ENCODE data around the gene FBF1. TPM values are rescaled to one million over a fixed set of nuclear protein-coding genes. Genes with fewer than 3 reads are reported as not detected.
"Not testable (repeated sequence)": the region's sequence is repeated elsewhere in the genome, so short reads cannot be mapped to it uniquely, and the experiment has no call there.

FBF1 gene
- total RNA-seq, 1 experiment from 2014 or later = 22.8 TPM

DNA sequence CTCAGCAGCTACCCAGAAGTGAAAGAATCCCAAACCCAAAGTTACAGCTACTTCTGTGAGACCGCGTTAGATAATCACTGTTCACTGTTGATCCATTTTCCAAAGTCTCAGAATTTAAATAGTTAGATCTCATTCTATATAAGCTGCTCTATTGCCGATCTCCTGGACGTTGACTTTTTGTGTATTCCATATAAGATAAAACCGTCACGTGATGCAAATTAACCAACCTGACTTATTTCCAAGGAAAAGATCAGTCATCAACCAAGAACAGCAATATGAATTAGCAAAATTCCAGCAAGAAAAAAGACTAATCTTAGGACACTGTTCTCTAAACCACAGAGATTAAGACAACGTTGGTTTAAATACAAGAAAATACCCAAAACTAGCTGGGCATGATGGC is 29.8 kb upstream of the FBF1 start:
- no peak overlapping the region for H2AFZ ChIP-seq (ENCODE audit: low read depth, low read length, poor library complexity, severe bottlenecking)
- 0 out of 2 replicates have a peak, but pooled peaks cover 5% of the 10 kb centered on the region for H3K79me2 ChIP-seq (ENCODE audit: insufficient read depth, low read length)
- POLR2A ChIA-PET = interaction anchor here (0.8 kb wide), 1 partner anchor 9 kb away, joined by 6 read pairs; no protein-coding TSS in a partner anchor
- no peak overlapping the region for H3K9ac ChIP-seq (ENCODE audit: low read length)
- H3K27ac ChIP-seq (ENCODE audit: low read depth, low read length) = no peak overlapping the region
- DNase-seq (ENCODE audit: low read depth, low spot score) (no peak), ATAC-seq (no peak)
- H4K20me1 ChIP-seq (ENCODE audit: insufficient read depth) = no peaks in the 10 kb centered on the region
- peaks cover 0 to 2% of the 10 kb centered on the region in 2 experiments; a peak in 2 of 4 replicates for H3K36me3 ChIP-seq (ENCODE audit: control insufficient read depth in 1 of 2, insufficient read depth in 2 of 2, low read length in 2 of 2)
- no peaks in the 10 kb centered on the region for H3K27me3 ChIP-seq (ENCODE audit: insufficient read depth, low read length)
- no TSS peak for BruUV-seq (replicated peaks)
- no peak overlapping the region for H3K4me2 ChIP-seq (ENCODE audit: low read length)
- no peaks in the 10 kb centered on the region for H3K9me3 ChIP-seq (ENCODE audit: control insufficient read depth in 1 of 2, insufficient read depth in 1 of 2, low read depth in 1 of 2, low read length in 2 of 2)
- H3K4me1 ChIP-seq (ENCODE audit: control insufficient read depth in 1 of 2, insufficient read depth in 2 of 2, low read length in 2 of 2) = no peaks in the 10 kb centered on the region
- RAD21 ChIA-PET (ENCODE audit: low non-redundant PET in 1 of 2, low total read pairs in 2 of 2, uncharacterized antibody in 2 of 2, unreplicated experiment in 2 of 2) = no interaction called here
- intact Hi-C loops (cut with micrococcal nuclease) = no loop called here
- CTCF ChIA-PET = no interaction called here
- TF ChIP-seq, protein P1, sequence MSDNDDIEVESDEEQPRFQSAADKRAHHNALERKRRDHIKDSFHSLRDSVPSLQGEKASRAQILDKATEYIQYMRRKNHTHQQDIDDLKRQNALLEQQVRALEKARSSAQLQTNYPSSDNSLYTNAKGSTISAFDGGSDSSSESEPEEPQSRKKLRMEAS (IDR thresholded peaks at IDR 0.05) = no peak
- no peak for TF ChIP-seq JUND (IDR thresholded peaks at IDR 0.05)
- no peak for TF ChIP-seq RAD21 (IDR thresholded peaks at IDR 0.05; ENCODE audit: low read depth)
- TF ChIP-seq CEBPB (IDR thresholded peaks at IDR 0.05; ENCODE audit: low read depth) = no peak
- TF ChIP-seq TCF7L2 (IDR thresholded peaks at IDR 0.05; ENCODE audit: borderline replicate concordance, extremely low read depth, insufficient read depth, insufficient read length) = no peak
- TF ChIP-seq FOSL1 (IDR thresholded peaks at IDR 0.05; ENCODE audit: low read depth) = no peak
- TF ChIP-seq, protein P2, sequence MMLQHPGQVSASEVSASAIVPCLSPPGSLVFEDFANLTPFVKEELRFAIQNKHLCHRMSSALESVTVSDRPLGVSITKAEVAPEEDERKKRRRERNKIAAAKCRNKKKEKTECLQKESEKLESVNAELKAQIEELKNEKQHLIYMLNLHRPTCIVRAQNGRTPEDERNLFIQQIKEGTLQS (IDR thresholded peaks at IDR 0.05) = no peak
- no peak for TF ChIP-seq EZH2 (IDR thresholded peaks at IDR 0.05)
- no peaks in the 10 kb centered on the region for H3K9me2 ChIP-seq (ENCODE audit: insufficient read depth)
- no peak overlapping the region for H3K4me3 ChIP-seq (replicated peaks in 1 of 2; ENCODE audit: low read depth in 1 of 2, low read length in 2 of 2)

DNA sequence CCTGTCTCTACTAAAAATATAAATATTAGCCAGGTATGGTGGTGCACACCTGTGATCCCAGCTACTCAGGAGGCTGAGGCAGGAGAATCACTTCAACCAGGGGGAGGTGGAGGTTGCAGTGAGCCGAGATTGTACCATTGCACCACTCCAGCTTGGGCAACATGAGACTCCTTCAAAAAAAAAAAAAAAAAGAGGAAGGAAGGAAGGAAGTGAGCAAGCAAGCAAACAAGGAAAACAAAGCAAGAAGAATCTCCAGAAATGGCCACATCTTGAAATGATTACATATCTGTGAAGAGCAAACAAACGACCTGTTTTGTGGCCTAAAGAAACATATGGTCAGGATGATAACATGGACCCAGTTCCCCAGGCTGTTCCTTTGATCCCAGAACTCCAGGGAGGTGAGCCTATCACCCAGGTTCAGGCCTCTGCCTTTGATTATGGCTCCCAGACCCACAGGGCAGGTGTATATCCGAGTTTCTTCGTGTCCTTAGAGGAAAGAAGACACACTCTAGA is 29.2 kb upstream of the FBF1 start:
- ChIA-PET POLR2A (no interaction called here), RAD21 (ENCODE audit: low non-redundant PET in 1 of 2, low total read pairs in 2 of 2, uncharacterized antibody in 2 of 2, unreplicated experiment in 2 of 2) (no interaction called here), CTCF (no interaction called here)
- H3K36me3 ChIP-seq (ENCODE audit: control insufficient read depth in 1 of 2, insufficient read depth in 2 of 2, low read length in 2 of 2) = peaks cover 0 to 2% of the 10 kb centered on the region in 2 experiments; a peak in 2 of 4 replicates
- H3K9me3 ChIP-seq (ENCODE audit: control insufficient read depth in 1 of 2, insufficient read depth in 1 of 2, low read depth in 1 of 2, low read length in 2 of 2) = no peaks in the 10 kb centered on the region
- H4K20me1 ChIP-seq (ENCODE audit: insufficient read depth) = no peaks in the 10 kb centered on the region
- no TSS peak for BruUV-seq (replicated peaks)
- ATAC-seq (no peak), DNase-seq (ENCODE audit: low read depth, low spot score) (no peak)
- H2AFZ ChIP-seq (ENCODE audit: low read depth, low read length, poor library complexity, severe bottlenecking) = no peak overlapping the region
- 0 out of 2 replicates have a peak, but pooled peaks cover 5% of the 10 kb centered on the region for H3K79me2 ChIP-seq (ENCODE audit: insufficient read depth, low read length)
- no peak overlapping the region for H3K4me3 ChIP-seq (replicated peaks in 1 of 2; ENCODE audit: low read depth in 1 of 2, low read length in 2 of 2)
- H3K27ac ChIP-seq (ENCODE audit: low read depth, low read length) = no peak overlapping the region
- H3K4me2 ChIP-seq (ENCODE audit: low read length) = no peak overlapping the region
- no peaks in the 10 kb centered on the region for H3K9me2 ChIP-seq (ENCODE audit: insufficient read depth)
- H3K9ac ChIP-seq (ENCODE audit: low read length) = no peak overlapping the region
- intact Hi-C loops (cut with micrococcal nuclease) = no loop called here
- TF ChIP-seq, protein P1 (IDR thresholded peaks at IDR 0.05) = no peak
- no peak for TF ChIP-seq YY1 (IDR thresholded peaks at IDR 0.05; ENCODE audit: extremely low read depth, insufficient replicate concordance, low read depth, low read length)
- no peak for TF ChIP-seq JUND (IDR thresholded peaks at IDR 0.05)
- no peak for TF ChIP-seq EZH2 (IDR thresholded peaks at IDR 0.05)
- no peak for TF ChIP-seq CBX3 (IDR thresholded peaks at IDR 0.05; ENCODE audit: low read depth)
- TF ChIP-seq RAD21 (IDR thresholded peaks at IDR 0.05; ENCODE audit: low read depth) = no peak
- no peak for TF ChIP-seq EGR1 (IDR thresholded peaks at IDR 0.05; ENCODE audit: low read depth)
- no peak for TF ChIP-seq TCF7L2 (IDR thresholded peaks at IDR 0.05; ENCODE audit: borderline replicate concordance, extremely low read depth, insufficient read depth, insufficient read length)
- TF ChIP-seq ZNF274 (IDR thresholded peaks at IDR 0.05; ENCODE audit: low read depth, low read length) = no peak
- TF ChIP-seq SP1 (IDR thresholded peaks at IDR 0.05; ENCODE audit: low read depth) = no peak
- H3K4me1 ChIP-seq (ENCODE audit: control insufficient read depth in 1 of 2, insufficient read depth in 2 of 2, low read length in 2 of 2) = no peaks in the 10 kb centered on the region
- H3K27me3 ChIP-seq (ENCODE audit: insufficient read depth, low read length) = no peaks in the 10 kb centered on the region

DNA sequence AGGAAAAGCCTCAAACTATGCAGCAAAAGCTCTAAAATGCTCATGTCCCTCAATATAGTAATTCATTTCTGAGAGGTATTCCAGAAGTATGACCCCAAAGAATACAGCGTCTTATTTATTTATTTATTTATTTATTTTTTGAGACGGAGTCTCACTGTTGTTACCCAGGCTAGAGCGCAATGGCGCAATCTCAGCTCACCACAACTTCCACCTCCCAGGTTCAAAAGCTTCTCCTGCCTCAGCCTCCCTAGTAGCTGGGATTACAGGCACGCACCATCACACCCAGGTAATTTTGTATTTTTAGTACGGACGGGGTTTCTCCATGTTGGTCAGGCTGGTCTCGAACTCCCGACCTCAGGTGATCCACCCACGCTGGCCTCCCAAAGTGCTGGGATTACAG is 28.2 kb upstream of the FBF1 start:
- H3K4me2 ChIP-seq (ENCODE audit: low read length); H3K9me2 ChIP-seq (ENCODE audit: insufficient read depth); DNase-seq (ENCODE audit: low read depth, low spot score); H3K9ac ChIP-seq (ENCODE audit: low read length); H3K79me2 ChIP-seq (ENCODE audit: insufficient read depth, low read length); CTCF ChIA-PET; H3K9me3 ChIP-seq (ENCODE audit: control insufficient read depth in 1 of 2, insufficient read depth in 1 of 2, low read depth in 1 of 2, low read length in 2 of 2); H3K36me3 ChIP-seq (ENCODE audit: control insufficient read depth in 1 of 2, insufficient read depth in 2 of 2, low read length in 2 of 2); H4K20me1 ChIP-seq (ENCODE audit: insufficient read depth); BruUV-seq (replicated peaks); H3K4me1 ChIP-seq (ENCODE audit: control insufficient read depth in 1 of 2, insufficient read depth in 2 of 2, low read length in 2 of 2); RAD21 ChIA-PET (ENCODE audit: low non-redundant PET in 1 of 2, low total read pairs in 2 of 2, uncharacterized antibody in 2 of 2, unreplicated experiment in 2 of 2); H2AFZ ChIP-seq (ENCODE audit: low read depth, low read length, poor library complexity, severe bottlenecking); intact Hi-C loops (cut with micrococcal nuclease); H3K27me3 ChIP-seq (ENCODE audit: insufficient read depth, low read length); H3K4me3 ChIP-seq (replicated peaks in 1 of 2; ENCODE audit: low read depth in 1 of 2, low read length in 2 of 2); ATAC-seq; H3K27ac ChIP-seq (ENCODE audit: low read depth, low read length): not testable (repeated sequence)
- POLR2A ChIA-PET = interaction anchor here (1.3 kb wide), 1 partner anchor 10 kb away, joined by 3 read pairs; the partner anchor contains the start of genes ACOX1 and TEN1

Measured in HCT116 (cell line).